HEK293 (cell line): ENCODE results near the gene PALD1.

Experiments used
- CTCF ChIA-PET: fragments of 350-600 bp; formaldehyde crosslinking; extraction: SDS; loops from one replicate; lab custom pipeline; 2021; ENCODE audit warnings: antibody characterized with exemption; lab: Yijun Ruan, JAX
- POLR2A ChIA-PET: fragments of 300-600 bp; formaldehyde crosslinking; extraction: SDS; loops from one replicate; lab custom pipeline; 2020; ENCODE audit warnings: antibody characterized with exemption, inconsistent platforms; lab: Yijun Ruan, JAX
- H3K27ac ChIP-seq: fragments of 200-500 bp; sonication (Bioruptor generic); 2 replicates; pipeline ENCODE4 v1.5.1; 2014; ENCODE audit warnings: low read depth, low read length, control low read depth, inconsistent platforms; ENCODE audit errors: extremely low read depth
- H3K36me3 ChIP-seq, 2 experiments: fragments of 200-500 bp in 1 of 2; sonication (Bioruptor generic) in 1 of 2; 1 replicate in 1 of 2; 2 replicates in 1 of 2; pipeline ENCODE4 v1.5.1; 2014 to 2017; ENCODE audit warnings: inconsistent platforms in 2 of 2, low read length in 2 of 2; ENCODE audit not compliant: control insufficient read depth in 2 of 2, insufficient read depth in 1 of 2
- H3K4me1 ChIP-seq: fragments of 200-500 bp; sonication (Bioruptor generic); 2 replicates; pipeline ENCODE4 v1.5.1; 2014; ENCODE audit warnings: mild to moderate bottlenecking, low read length, inconsistent platforms; ENCODE audit not compliant: control insufficient read depth, insufficient read depth
- H3K4me3 ChIP-seq: 2 replicates; pipeline ENCODE4 v1.5.1; 2011; ENCODE audit warnings: low read depth, mild to moderate bottlenecking, control low read depth, low read length, moderate library complexity
- H3K9me3 ChIP-seq: fragments of 200-500 bp; sonication (Bioruptor generic); 2 replicates; pipeline ENCODE4 v1.5.1; 2014; ENCODE audit warnings: low read depth, low read length, inconsistent platforms; ENCODE audit not compliant: control insufficient read depth, insufficient read depth
- OVOL3 ChIP-seq: fragments of 450-650 bp; formaldehyde crosslinking; IDR thresholded peaks from 2 replicates; pipeline ENCODE4 v1.5.1; 2016; ENCODE audit warnings: missing biosample characterization, missing genetic modification characterization
- SETDB1 ChIP-seq: IDR thresholded peaks from one replicate; pipeline ENCODE4 v1.6.1; 2017; ENCODE audit warnings: mild to moderate bottlenecking, low read length, moderate library complexity, mixed read lengths; ENCODE audit not compliant: insufficient read length
- TCF7L2 ChIP-seq: IDR thresholded peaks from 2 replicates; pipeline ENCODE4 v1.6.1; 2011; ENCODE audit warnings: low read depth, mild to moderate bottlenecking, inconsistent platforms, low read length, moderate library complexity, borderline replicate concordance
- ZBTB1 ChIP-seq: fragments of 450-650 bp; formaldehyde crosslinking; IDR thresholded peaks from 2 replicates; pipeline ENCODE4 v1.5.1; 2016; ENCODE audit warnings: missing biosample characterization, missing genetic modification characterization
- ZBTB48 ChIP-seq: fragments of 450-650 bp; formaldehyde crosslinking; IDR thresholded peaks from 2 replicates; pipeline ENCODE4 v1.5.1; 2016; ENCODE audit warnings: missing biosample characterization, missing genetic modification characterization
- ZBTB8A ChIP-seq: fragments of 450-650 bp; formaldehyde crosslinking; IDR thresholded peaks from 2 replicates; pipeline ENCODE4 v1.5.1; 2016; ENCODE audit warnings: missing biosample characterization, missing genetic modification characterization
- ZNF132 ChIP-seq: fragments of 450-650 bp; formaldehyde crosslinking; IDR thresholded peaks from 2 replicates; pipeline ENCODE4 v1.5.1; 2017; ENCODE audit warnings: missing biosample characterization, missing genetic modification characterization, borderline replicate concordance
- ZNF148 ChIP-seq: fragments of 450-650 bp; formaldehyde crosslinking; IDR thresholded peaks from 2 replicates; pipeline ENCODE4 v1.5.0; 2017; ENCODE audit warnings: missing biosample characterization, missing genetic modification characterization, borderline replicate concordance
- ZNF2 ChIP-seq: fragments of 450-650 bp; formaldehyde crosslinking; IDR thresholded peaks from 2 replicates; pipeline ENCODE4 v1.5.1; 2016; ENCODE audit warnings: missing biosample characterization, missing genetic modification characterization
- ZNF404 ChIP-seq: fragments of 450-650 bp; formaldehyde crosslinking; IDR thresholded peaks from 2 replicates; pipeline ENCODE4 v1.5.1; 2017; ENCODE audit warnings: missing biosample characterization, missing genetic modification characterization
- ZNF513 ChIP-seq: fragments of 450-650 bp; IDR thresholded peaks from 2 replicates; pipeline ENCODE4 v1.5.1; 2018; ENCODE audit warnings: missing biosample characterization, missing genetic modification characterization
- ZNF514 ChIP-seq: fragments of 450-650 bp; formaldehyde crosslinking; IDR thresholded peaks from 2 replicates; pipeline ENCODE4 v1.5.1; 2016; ENCODE audit warnings: missing biosample characterization, missing genetic modification characterization
- ZNF623 ChIP-seq: fragments of 450-650 bp; formaldehyde crosslinking; IDR thresholded peaks from 2 replicates; pipeline ENCODE4 v1.5.1; 2016; ENCODE audit warnings: missing biosample characterization, missing genetic modification characterization
- ZNF626 ChIP-seq: fragments of 450-650 bp; sonication (Bioruptor Pico); formaldehyde crosslinking; IDR thresholded peaks from 2 replicates; pipeline ENCODE4 v1.5.1; 2018; ENCODE audit warnings: missing biosample characterization, missing genetic modification characterization, inconsistent platforms
- ZNF654 ChIP-seq: fragments of 450-650 bp; formaldehyde crosslinking; IDR thresholded peaks from 2 replicates; pipeline ENCODE4 v1.5.1; 2016; ENCODE audit warnings: low read depth, missing biosample characterization, missing genetic modification characterization
- ZNF776 ChIP-seq: fragments of 450-650 bp; formaldehyde crosslinking; IDR thresholded peaks from 2 replicates; pipeline ENCODE4 v1.5.0; 2017; ENCODE audit warnings: missing biosample characterization, missing genetic modification characterization, borderline replicate concordance
- ZNF785 ChIP-seq: fragments of 450-650 bp; formaldehyde crosslinking; IDR thresholded peaks from 2 replicates; pipeline ENCODE4 v1.5.1; 2016; ENCODE audit warnings: missing biosample characterization, missing genetic modification characterization
- ZNF843 ChIP-seq: fragments of 450-650 bp; formaldehyde crosslinking; IDR thresholded peaks from 2 replicates; pipeline ENCODE4 v1.5.1; 2016; ENCODE audit warnings: missing biosample characterization, missing genetic modification characterization
- TF ChIP-seq, protein P1 (sequence below): fragments of 450-650 bp; formaldehyde crosslinking; IDR thresholded peaks from 2 replicates; pipeline ENCODE4 v1.5.1; 2016; ENCODE audit warnings: missing biosample characterization, missing genetic modification characterization
- TF ChIP-seq, protein P2 (sequence below): fragments of 450-650 bp; formaldehyde crosslinking; IDR thresholded peaks from 2 replicates; pipeline ENCODE4 v1.5.1; 2016; ENCODE audit warnings: missing biosample characterization, missing genetic modification characterization, borderline replicate concordance

PALD1 gene

DNA sequence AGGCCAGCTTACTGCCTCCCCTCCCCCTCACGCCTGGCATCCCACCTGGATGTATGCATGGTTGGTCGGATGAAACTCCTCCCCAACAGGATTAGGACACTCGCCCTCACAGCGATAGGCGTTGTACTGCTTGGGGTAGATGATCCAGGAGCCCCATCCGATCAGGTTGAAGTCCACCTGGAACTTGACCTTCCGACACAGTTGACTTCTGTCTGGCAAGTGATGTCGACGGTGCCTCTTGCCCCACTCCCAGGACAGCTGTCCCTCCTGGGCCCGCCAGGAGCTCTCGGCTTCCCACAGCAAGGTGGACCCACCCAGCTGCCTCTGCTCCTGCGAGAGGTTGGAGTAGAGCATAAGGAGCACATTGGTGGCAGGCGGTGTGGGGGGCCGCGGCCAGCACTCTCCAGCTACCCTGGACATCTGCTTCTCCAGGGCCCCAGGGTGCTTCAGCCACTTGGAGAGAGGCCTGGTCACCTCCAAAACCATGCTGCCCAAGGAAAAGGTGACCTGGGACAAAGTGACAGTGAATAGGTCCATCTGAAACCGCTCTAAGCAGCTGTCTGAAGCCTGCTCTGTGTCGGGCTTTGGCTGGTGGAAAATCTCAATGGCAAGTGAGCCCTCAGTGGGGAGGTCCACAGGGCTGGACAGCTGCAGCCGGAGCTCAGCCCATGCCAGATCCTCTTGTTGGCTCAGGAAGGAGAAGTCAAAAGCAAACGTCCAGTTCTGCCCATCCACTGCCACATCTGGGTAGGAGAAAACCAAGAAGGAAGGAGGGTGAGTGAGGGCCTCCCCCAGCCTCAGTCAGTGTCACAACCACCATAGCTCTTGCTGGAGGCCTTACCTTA, 43.1 kb upstream of the PALD1 start:
- CTCF ChIA-PET, result no interaction called here
- Histone ChIP-seq H3K36me3 (peaks cover 0 to under 1% of the 10 kb centered on the region in 2 experiments; a peak in 1 of 3 replicates), H3K27ac (no peak overlapping the region), H3K4me3 (no peak overlapping the region), H3K9me3 (no peaks in the 10 kb centered on the region), H3K4me1 (no peaks in the 10 kb centered on the region)
- POLR2A ChIA-PET, result interaction anchor here (1.2 kb wide), 1 partner anchor 33 kb away, joined by 7 read pairs; no protein-coding TSS in a partner anchor
- no peak for TF ChIP-seq SETDB1
- no peak for TF ChIP-seq ZNF2 (tag by site-specific recombination)
- TF ChIP-seq ZNF623 (tag by site-specific recombination), result no peak
- no peak for TF ChIP-seq ZNF785 (tag by site-specific recombination)
- no peak for TF ChIP-seq ZNF843 (tag by site-specific recombination)
- no peak for TF ChIP-seq ZBTB1
- TF ChIP-seq, protein P1, sequence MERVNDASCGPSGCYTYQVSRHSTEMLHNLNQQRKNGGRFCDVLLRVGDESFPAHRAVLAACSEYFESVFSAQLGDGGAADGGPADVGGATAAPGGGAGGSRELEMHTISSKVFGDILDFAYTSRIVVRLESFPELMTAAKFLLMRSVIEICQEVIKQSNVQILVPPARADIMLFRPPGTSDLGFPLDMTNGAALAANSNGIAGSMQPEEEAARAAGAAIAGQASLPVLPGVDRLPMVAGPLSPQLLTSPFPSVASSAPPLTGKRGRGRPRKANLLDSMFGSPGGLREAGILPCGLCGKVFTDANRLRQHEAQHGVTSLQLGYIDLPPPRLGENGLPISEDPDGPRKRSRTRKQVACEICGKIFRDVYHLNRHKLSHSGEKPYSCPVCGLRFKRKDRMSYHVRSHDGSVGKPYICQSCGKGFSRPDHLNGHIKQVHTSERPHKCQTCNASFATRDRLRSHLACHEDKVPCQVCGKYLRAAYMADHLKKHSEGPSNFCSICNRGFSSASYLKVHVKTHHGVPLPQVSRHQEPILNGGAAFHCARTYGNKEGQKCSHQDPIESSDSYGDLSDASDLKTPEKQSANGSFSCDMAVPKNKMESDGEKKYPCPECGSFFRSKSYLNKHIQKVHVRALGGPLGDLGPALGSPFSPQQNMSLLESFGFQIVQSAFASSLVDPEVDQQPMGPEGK (tag by site-specific recombination), result no peak
- no peak for TF ChIP-seq ZNF776
- no peak for TF ChIP-seq ZNF626 (tag by site-specific recombination)
- TF ChIP-seq OVOL3 (tag by site-specific recombination), result no peak
- no peak for TF ChIP-seq ZNF654
- TF ChIP-seq ZNF132 (tag by site-specific recombination), result no peak
- TF ChIP-seq, protein P2, sequence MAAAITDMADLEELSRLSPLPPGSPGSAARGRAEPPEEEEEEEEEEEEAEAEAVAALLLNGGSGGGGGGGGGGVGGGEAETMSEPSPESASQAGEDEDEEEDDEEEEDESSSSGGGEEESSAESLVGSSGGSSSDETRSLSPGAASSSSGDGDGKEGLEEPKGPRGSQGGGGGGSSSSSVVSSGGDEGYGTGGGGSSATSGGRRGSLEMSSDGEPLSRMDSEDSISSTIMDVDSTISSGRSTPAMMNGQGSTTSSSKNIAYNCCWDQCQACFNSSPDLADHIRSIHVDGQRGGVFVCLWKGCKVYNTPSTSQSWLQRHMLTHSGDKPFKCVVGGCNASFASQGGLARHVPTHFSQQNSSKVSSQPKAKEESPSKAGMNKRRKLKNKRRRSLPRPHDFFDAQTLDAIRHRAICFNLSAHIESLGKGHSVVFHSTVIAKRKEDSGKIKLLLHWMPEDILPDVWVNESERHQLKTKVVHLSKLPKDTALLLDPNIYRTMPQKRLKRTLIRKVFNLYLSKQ (tag by site-specific recombination), result no peak
- no peak for TF ChIP-seq ZBTB8A (tag by site-specific recombination)
- no peak for TF ChIP-seq TCF7L2
- no peak for TF ChIP-seq ZNF514 (tag by site-specific recombination)
- no peak for TF ChIP-seq ZNF148 (tag by site-specific recombination)
- no peak for TF ChIP-seq ZNF404 (tag by site-specific recombination)
- no peak for TF ChIP-seq ZBTB48 (tag by site-specific recombination)
- no peak for TF ChIP-seq ZNF513 (tag by site-specific recombination)
